H9 (cell line): ENCODE measurements around the gene NCBP1. TPM values are rescaled to one million over a fixed set of nuclear protein-coding genes. Genes with fewer than 3 reads are reported as not detected.

ENCODE experiments used
- DNase-seq: peaks from one replicate; pipeline ENCODE4 v3.0.0-alpha.2; 2017
- H2AFZ ChIP-seq: one replicate; pipeline ENCODE4 v1.6.1; 2013; ENCODE audit warnings: mild to moderate bottlenecking, low read length, control low read depth, moderate library complexity
- H2AK5ac ChIP-seq: 2 replicates; pipeline ENCODE4 v1.6.1; 2013; ENCODE audit warnings: low read length, control low read depth, mixed read lengths; ENCODE audit not compliant: insufficient read length
- H2BK120ac ChIP-seq: one replicate; pipeline ENCODE4 v1.6.1; 2013; ENCODE audit warnings: low read depth, mild to moderate bottlenecking, low read length, control low read depth, inconsistent platforms; ENCODE audit not compliant: poor library complexity, severe bottlenecking
- H2BK12ac ChIP-seq: 2 replicates; pipeline ENCODE4 v1.6.1; 2013; ENCODE audit warnings: low read length, control low read depth, mixed read lengths, low read depth; ENCODE audit not compliant: insufficient read length
- H2BK15ac ChIP-seq: 2 replicates; pipeline ENCODE4 v1.6.1; 2013; ENCODE audit warnings: low read depth, low read length, control low read depth
- H2BK20ac ChIP-seq: one replicate; pipeline ENCODE4 v1.6.1; 2013; ENCODE audit warnings: low read depth, mild to moderate bottlenecking, low read length, control low read depth, inconsistent platforms; ENCODE audit not compliant: poor library complexity, severe bottlenecking
- H2BK5ac ChIP-seq: 2 replicates; pipeline ENCODE4 v1.6.1; 2013; ENCODE audit warnings: low read length, control low read depth, mixed read lengths; ENCODE audit not compliant: insufficient read length
- H3K14ac ChIP-seq: 2 replicates; pipeline ENCODE4 v1.6.1; 2013; ENCODE audit warnings: low read length, control low read depth; ENCODE audit not compliant: insufficient read depth
- H3K18ac ChIP-seq: 2 replicates; pipeline ENCODE4 v1.6.1; 2013; ENCODE audit warnings: low read depth, mild to moderate bottlenecking, mixed read lengths, low read length, control low read depth; ENCODE audit not compliant: insufficient read length
- H3K23ac ChIP-seq: 2 replicates; pipeline ENCODE4 v1.6.1; 2013; ENCODE audit warnings: low read length, control low read depth, mixed read lengths, low read depth; ENCODE audit not compliant: insufficient read length
- H3K23me2 ChIP-seq: 2 replicates; pipeline ENCODE4 v1.6.1; 2013; ENCODE audit warnings: low read depth, mild to moderate bottlenecking, mixed read lengths, low read length, control low read depth; ENCODE audit not compliant: insufficient read length, poor library complexity, severe bottlenecking
- H3K27ac ChIP-seq: 2 replicates; pipeline ENCODE4 v1.5.1; 2013; ENCODE audit warnings: low read length, control low read depth, mixed read lengths, low read depth; ENCODE audit not compliant: insufficient read length
- H3K27me3 ChIP-seq: 2 replicates; pipeline ENCODE4 v1.6.1; 2013; ENCODE audit warnings: low read length, control low read depth, inconsistent platforms; ENCODE audit not compliant: insufficient read depth
- H3K4ac ChIP-seq: 2 replicates; pipeline ENCODE4 v1.6.1; 2013; ENCODE audit warnings: low read depth, mild to moderate bottlenecking, control low read depth, inconsistent platforms, low read length, moderate library complexity
- H3K4me1 ChIP-seq: 2 replicates; pipeline ENCODE4 v1.6.1; 2013; ENCODE audit warnings: low read length, control low read depth, inconsistent platforms; ENCODE audit not compliant: insufficient read depth
- H3K4me2 ChIP-seq: 2 replicates; pipeline ENCODE4 v1.6.1; 2013; ENCODE audit warnings: low read length, control low read depth, mixed read lengths; ENCODE audit not compliant: insufficient read length, insufficient read depth
- H3K56ac ChIP-seq: 2 replicates; pipeline ENCODE4 v1.6.1; 2013; ENCODE audit warnings: low read depth, mild to moderate bottlenecking, mixed read lengths, low read length, control low read depth; ENCODE audit not compliant: insufficient read length
- H3K79me1 ChIP-seq: 2 replicates; pipeline ENCODE4 v1.6.1; 2013; ENCODE audit warnings: low read depth, mild to moderate bottlenecking, moderate library complexity, low read length, control low read depth, inconsistent platforms; ENCODE audit not compliant: insufficient read depth, poor library complexity, severe bottlenecking
- H3K79me2 ChIP-seq: 2 replicates; pipeline ENCODE4 v1.6.1; 2013; ENCODE audit warnings: low read length, control low read depth, inconsistent platforms; ENCODE audit not compliant: insufficient read depth
- H3K9ac ChIP-seq: 2 replicates; pipeline ENCODE4 v1.6.1; 2013; ENCODE audit warnings: low read length, control low read depth, mixed read lengths; ENCODE audit not compliant: insufficient read length; ENCODE audit errors: extremely low read depth
- H3K9me3 ChIP-seq: one replicate; pipeline ENCODE4 v1.6.1; 2013; ENCODE audit warnings: low read depth, low read length, inconsistent platforms; ENCODE audit not compliant: control insufficient read depth
- H3T11ph ChIP-seq: one replicate; pipeline ENCODE4 v1.6.1; 2013; ENCODE audit warnings: mild to moderate bottlenecking, low read length, control low read depth, inconsistent platforms
- H4K20me1 ChIP-seq: one replicate; pipeline ENCODE4 v1.6.1; 2013; ENCODE audit not compliant: control insufficient read depth, insufficient read length, insufficient read depth
- H4K5ac ChIP-seq: 2 replicates; pipeline ENCODE4 v1.6.1; 2013; ENCODE audit warnings: low read depth, mild to moderate bottlenecking, mixed read lengths, low read length, control low read depth; ENCODE audit not compliant: insufficient read length
- H4K8ac ChIP-seq: replicated peaks from 2 replicates; pipeline ENCODE4 v1.6.1; 2013; ENCODE audit warnings: low read length, control low read depth, mixed read lengths, low read depth; ENCODE audit not compliant: insufficient read length
- H4K91ac ChIP-seq: 2 replicates; pipeline ENCODE4 v1.6.1; 2013; ENCODE audit warnings: low read depth, mild to moderate bottlenecking, moderate library complexity, mixed read lengths, low read length, control low read depth; ENCODE audit not compliant: insufficient read length
- H3K27ac Mint-ChIP-seq, 3 experiments: 2 replicates in 2 of 3; 3 replicates in 1 of 3; pipeline ENCODE4 v1.8.0; 2020 to 2021; ENCODE audit warnings: mixed read lengths in 3 of 3, mild to moderate bottlenecking in 1 of 3, moderate library complexity in 1 of 3
- H3K27me3 Mint-ChIP-seq: 2 replicates; pipeline ENCODE4 v1.8.0; 2021; ENCODE audit warnings: low read depth, mild to moderate bottlenecking, moderate library complexity, mixed read lengths
- H3K36me3 Mint-ChIP-seq, 3 experiments: 2 replicates in 2 of 3; 3 replicates in 1 of 3; pipeline ENCODE4 v1.8.0; 2020 to 2021; ENCODE audit warnings: low read depth in 3 of 3, mixed read lengths in 3 of 3; ENCODE audit not compliant: insufficient read depth in 1 of 3
- H3K4me1 Mint-ChIP-seq, 2 experiments: 2 replicates each; pipeline ENCODE4 v1.8.0; 2020; ENCODE audit warnings: mixed read lengths in 2 of 2
- H3K4me3 Mint-ChIP-seq, 2 experiments: 2 replicates in 1 of 2; 3 replicates in 1 of 2; pipeline ENCODE4 v1.8.0; 2020 to 2021; ENCODE audit warnings: mild to moderate bottlenecking in 2 of 2, mixed read lengths in 2 of 2, moderate library complexity in 1 of 2
- H3K9me3 Mint-ChIP-seq, 2 experiments: 2 replicates in 1 of 2; 3 replicates in 1 of 2; pipeline ENCODE4 v1.8.0; 2020; ENCODE audit warnings: mild to moderate bottlenecking in 2 of 2, mixed read lengths in 2 of 2, moderate library complexity in 1 of 2
- CTCF ChIP-seq: fragments of 200-600 bp; sonication (generic); conservative IDR thresholded peaks from 3 replicates; pipeline ENCODE4 v1.8.0; 2021; ENCODE audit warnings: antibody characterized with exemption, mild to moderate bottlenecking
- WGBS: extraction: QIAGEN DNeasy Blood & Tissue Kit; methylation state at CpG from one replicate; pipeline ENCODE4 v1.1.7; 2013; ENCODE audit warnings: missing lambda C conversion rate, low lambda C conversion rate, mixed read lengths; ENCODE audit not compliant: insufficient read length; ENCODE audit errors: extremely low coverage; 5-methylcytosine and 5-hydroxymethylcytosine counted together
- total RNA-seq: library from RNA; stranded (reverse); gene quantifications from 2 replicates; pipeline ENCODE4 v1.2.1, GENCODE V29; 2021

NCBP1 gene
- total RNA-seq, 1 experiment from 2014 or later = 55.7 TPM

DNA sequence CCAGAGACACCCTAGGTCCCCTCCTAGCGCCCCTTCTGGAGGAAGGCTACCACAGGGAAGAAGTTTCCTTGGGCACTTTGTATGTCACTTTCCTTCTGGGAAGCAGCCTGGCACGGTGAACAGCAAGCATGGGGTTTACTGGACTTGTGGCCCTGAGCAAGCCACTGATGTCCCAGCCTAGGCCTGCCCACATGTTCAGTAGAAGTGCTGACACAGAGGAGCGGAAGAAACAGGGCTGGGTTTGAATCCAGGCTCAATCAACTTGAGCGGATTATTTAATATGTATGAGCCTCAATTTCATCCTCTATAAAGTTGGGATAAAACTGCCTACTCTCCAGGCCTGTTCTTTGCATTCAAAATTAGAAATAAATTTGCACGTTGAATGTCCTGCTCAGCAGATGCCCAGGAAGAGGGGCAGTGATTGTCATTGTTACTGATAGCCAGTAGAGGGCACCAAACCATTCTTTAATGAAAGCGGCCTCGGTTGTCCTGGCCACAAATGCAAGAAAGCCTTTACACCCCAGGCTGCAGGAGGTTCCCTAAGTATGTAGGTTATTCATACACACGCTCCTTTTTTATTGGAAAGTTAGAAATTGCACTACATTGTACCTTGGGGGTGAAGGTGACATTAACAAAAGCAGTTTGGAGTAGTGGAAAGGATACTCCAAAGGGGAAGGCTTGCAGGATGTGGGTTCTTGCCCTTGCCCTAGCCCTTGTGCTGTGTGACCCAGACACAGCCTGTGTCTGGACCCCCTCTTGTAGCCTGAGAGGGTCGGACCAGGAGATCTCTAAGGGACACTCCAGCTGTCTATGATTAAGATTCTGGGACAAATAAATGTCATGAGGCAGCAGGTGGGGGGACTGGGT, 77.0 kb downstream of the NCBP1 start:
- no peak overlapping the region for H4K91ac ChIP-seq
- peaks cover 32% of the 10 kb centered on the region for H3K27me3 Mint-ChIP-seq
- H3K79me1 ChIP-seq = no peaks in the 10 kb centered on the region
- peaks cover 15 to 20% of the 10 kb centered on the region in 2 experiments for H3K4me1 Mint-ChIP-seq
- H3K23ac ChIP-seq = no peak overlapping the region
- H2BK15ac ChIP-seq = no peak overlapping the region
- H2AFZ ChIP-seq = no peak overlapping the region
- no peaks in the 10 kb centered on the region for H3K9me3 Mint-ChIP-seq
- no peak overlapping the region for H3K27ac Mint-ChIP-seq
- no peak overlapping the region for H3K56ac ChIP-seq
- H3K9me3 ChIP-seq = no peaks in the 10 kb centered on the region
- H3K23me2 ChIP-seq = no peaks in the 10 kb centered on the region
- H3K4me3 Mint-ChIP-seq = no peak overlapping the region
- WGBS = no CpG with 5 or more reads among the region's 9 CpGs
- no peak overlapping the region for H2BK5ac ChIP-seq
- no peak overlapping the region for H3K18ac ChIP-seq
- no peak overlapping the region for H2BK12ac ChIP-seq
- H3K4me1 ChIP-seq = peaks cover 2% of the 10 kb centered on the region; the same call in 1 of the 2 replicates
- H3K14ac ChIP-seq = no peak overlapping the region
- H3K27ac ChIP-seq = no peak overlapping the region
- no peaks in the 10 kb centered on the region for H3K27me3 ChIP-seq
- H3K4me2 ChIP-seq = peak overlapping the region; percentile 79
- H3K36me3 Mint-ChIP-seq = no peaks in the 10 kb centered on the region
- no peaks in the 10 kb centered on the region for H3K79me2 ChIP-seq
- H2BK20ac ChIP-seq = no peak overlapping the region
- peak; percentile 67 for DNase-seq
- no peak overlapping the region for H3T11ph ChIP-seq
- no peak overlapping the region for H4K8ac ChIP-seq
- H3K9ac ChIP-seq = no peak overlapping the region
- no peak overlapping the region for H2AK5ac ChIP-seq
- no peaks in the 10 kb centered on the region for H4K20me1 ChIP-seq
- TF ChIP-seq CTCF = peak; percentile 86
- H2BK120ac ChIP-seq = no peak overlapping the region
- H3K4ac ChIP-seq = no peak overlapping the region
- no peak overlapping the region for H4K5ac ChIP-seq
